COR-L47 (cell line): Measurements from ENCODE around the gene SOS1.
"Not testable (repeated sequence)": the region's sequence is repeated elsewhere in the genome, so short reads cannot be mapped to it uniquely, and the experiment has no call there.

Experiments used
- DNase-seq: peaks from one replicate; lab custom pipeline; 2025; lab: John Stamatoyannopoulos, UW

Gene SOS1

DNA sequence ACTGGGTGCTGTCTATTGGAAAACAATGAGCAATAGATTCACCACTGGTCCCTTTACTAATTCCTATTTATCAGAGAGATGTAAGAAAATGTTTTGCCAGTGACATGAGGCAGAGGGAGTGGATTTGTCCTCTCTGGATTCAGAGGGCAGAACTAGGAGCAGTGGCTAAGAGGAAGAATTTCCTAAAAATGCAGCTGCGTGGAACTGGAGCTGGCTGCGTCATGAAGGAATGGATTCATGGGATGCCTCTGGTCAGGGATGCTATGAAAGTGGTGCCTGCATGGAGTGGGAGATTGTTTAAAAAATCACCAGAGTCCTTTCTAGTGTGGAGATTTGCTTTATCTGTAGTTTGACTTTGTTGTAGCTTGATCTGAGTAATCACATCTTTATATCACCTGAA lies 152.8 kb downstream of the SOS1 start:
- DNase-seq = no peak

DNA sequence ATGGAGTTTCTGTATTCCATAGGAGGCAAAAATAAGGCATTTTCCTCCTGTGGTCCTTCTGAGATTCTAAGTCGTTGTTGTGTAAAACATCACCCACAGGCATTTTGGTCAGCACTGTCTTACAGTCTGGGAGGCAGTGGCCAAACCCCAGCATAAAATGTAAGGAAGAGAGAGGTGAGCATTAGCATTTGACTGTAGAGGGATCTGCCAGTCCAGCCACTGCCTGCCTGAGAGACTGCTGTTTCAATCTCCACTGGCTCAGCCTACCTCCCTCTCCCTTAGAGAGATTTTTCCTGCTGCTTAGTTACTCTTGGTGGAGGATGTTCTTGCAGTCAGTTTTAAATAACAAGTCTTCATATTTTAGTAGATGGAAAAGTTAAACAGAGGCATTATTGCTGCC lies 154.2 kb downstream of the SOS1 start:
- no peak for DNase-seq

DNA sequence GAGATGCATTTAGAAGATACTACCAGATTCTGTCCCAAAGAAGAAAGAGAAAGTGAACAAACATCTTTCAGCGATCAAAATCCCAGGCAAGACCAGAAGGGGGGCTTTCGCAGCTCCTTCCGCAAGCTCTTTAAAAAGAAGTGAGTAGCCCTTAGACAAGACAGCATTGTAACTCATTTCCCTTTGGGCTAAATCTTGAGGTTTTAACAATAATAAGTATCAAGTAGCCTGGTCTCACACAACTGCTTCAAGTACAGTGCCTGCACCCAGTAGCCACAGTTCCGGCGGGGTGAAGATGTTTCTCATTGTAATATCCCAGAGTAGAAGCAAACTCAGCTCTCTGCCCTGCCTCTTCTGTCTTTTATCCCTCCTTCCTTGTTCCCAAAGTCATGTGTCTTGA lies 154.8 kb downstream of the SOS1 start:
- no peak for DNase-seq

DNA sequence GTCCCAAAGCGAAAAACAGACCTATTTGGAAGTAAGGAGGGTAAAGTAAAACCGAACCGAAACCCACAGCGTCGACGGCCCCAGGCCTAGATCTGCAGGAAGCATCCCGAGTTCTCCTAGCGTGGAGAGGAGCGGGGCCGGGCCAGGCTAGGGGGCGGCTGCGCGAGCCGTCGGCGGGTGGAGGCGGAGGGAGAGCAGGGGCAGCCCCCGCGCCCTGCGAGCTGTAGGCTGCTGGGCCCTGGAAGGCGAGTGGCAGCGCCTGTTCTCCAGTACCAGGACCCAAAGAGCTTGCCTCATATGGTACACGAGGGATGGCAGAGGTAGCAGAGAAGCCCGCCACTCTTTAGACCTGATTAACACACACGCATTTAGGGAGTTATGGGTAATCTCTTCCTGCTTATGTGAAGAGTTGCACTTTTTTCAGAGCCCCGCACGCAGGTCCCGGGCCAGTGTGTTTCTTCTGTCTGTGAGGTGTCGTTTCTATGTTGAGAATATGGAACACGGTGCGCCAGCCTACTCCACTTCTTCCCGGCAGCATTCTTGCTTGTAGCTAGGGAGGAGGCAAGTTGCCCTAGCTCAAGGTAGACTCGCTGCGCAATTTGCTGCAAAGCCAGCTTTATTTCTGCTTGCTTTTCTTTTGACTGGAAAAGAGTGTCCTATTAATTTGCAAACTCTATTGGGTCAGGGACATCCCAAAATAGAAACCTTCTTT lies 160.1 kb downstream of the SOS1 start:
- no peak for DNase-seq

DNA sequence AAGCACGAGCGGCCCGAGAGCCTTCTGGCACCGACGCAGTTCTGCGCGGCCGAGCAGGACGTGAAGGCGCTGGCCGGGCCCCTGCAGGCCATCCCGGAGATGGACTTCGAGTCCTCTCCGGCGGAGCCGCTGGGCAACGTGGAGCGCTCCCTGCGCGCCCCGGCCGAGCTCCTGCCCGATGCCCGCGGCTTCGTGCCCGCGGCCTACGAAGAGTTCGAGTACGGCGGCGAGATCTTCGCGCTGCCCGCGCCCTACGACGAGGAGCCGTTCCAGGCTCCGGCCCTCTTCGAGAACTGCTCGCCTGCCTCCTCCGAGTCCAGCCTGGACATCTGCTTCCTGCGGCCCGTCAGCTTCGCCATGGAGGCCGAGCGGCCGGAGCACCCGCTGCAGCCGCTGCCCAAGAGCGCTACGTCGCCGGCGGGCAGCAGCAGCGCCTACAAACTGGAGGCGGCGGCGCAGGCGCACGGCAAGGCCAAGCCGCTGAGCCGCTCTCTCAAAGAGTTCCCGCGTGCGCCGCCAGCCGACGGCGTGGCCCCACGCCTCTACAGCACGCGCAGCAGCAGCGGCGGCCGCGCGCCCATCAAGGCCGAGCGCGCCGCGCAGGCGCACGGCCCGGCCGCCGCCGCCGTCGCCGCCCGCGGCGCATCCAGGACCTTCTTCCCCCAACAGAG lies 160.8 kb downstream of the SOS1 start:
- no peak for DNase-seq

DNA sequence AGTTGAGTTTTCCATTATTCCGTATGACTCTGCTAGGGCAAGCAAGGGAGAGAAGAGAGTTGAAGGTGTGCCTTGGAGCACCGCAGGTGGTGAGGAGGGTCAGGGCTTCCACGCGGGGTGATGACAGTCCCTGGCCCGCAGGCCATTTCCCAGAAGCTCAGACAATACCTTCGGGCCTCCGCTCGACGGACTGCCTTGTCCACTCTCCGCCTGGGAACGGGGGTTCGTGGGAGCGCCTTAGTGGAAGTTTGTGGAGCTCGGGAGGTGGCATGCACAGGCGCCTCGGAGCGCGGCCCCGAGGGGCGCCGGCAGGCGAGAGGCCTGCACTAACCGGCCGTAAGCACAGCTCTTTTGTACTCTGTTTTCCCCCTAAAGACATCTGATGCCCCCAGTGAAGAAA lies 161.4 kb downstream of the SOS1 start:
- DNase-seq = no peak

DNA sequence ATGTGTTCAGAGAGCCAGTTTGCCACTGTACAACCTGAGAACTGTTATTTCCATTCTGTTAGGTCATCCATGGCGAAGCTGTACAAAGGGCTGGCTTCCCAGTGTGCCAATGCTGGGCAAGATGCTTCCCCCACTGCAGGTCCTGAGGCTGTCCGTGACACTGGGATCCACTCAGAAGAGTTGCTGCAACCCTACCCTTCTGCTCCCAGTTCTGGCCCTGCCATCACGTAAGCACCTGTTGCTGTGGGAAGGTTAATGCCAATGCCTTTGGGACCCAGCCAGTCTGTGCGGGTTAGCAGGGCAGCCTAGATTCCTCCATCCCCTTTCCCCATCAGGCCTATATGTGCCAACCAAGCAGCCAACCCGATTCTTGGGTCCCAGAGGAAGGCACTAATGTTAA lies 162.9 kb downstream of the SOS1 start:
- no peak for DNase-seq

DNA sequence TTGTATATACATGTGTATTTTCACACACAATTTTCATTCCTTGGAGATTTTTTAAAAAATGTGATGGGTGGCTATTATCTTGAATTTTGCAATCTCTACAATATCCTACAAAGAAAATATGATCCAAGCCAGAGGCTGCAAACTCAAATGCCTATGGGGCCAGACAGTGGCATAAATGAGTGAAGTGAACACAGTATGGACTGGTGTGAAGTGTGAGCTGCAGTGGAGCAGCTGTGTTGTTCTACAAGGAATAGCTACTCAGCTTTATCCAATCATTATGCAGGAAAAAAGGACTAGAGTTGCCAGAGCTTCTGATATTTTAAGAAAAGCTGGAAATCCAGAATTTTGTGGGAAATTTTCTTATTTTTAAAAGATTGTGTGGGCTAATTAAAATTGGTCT lies 169.1 kb downstream of the SOS1 start:
- DNase-seq = no peak

DNA sequence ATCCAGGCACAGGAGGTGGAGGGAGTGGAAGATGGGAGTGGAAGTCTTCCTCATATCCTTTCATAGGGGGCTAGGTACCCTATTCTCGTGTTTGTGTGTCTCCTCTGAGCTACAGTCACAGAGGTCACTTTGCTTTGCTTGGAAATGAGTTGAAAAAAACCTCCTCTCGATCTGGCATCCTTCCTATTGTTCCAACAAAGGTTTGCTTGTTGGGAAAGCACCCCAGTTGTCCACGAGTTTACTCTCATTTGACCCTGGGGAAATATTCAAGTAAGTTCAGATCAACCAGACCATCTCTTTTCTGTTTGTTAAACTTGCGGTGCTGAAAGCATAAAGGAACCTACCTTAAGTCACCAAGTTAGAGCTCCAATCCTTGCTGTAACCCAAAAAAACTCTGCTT lies 171.9 kb downstream of the SOS1 start:
- no peak for DNase-seq

DNA sequence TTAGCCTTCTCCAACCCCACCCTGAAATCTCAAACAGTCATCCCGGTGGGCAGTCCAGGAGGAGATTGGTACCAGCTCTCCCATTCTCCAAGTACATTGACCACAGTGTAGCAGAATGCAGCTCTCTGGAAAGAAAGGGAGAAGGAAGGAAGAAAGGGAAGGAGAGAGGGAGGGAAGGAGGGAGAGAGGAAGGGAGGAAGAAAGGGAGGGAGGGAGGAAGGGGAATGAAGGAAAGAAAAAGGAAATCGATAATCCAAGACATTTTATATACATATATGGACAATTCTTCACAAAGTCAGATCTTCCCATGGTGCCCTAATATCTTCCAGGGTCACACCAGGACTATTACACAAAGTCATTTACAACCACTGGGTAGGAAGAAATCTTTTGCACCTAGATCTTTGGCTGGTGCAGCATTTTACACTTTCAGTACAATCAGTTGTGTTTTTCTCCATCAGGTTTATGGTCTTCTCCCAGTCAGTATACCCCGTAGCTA lies 172.4 kb downstream of the SOS1 start:
- DNase-seq = no peak

DNA sequence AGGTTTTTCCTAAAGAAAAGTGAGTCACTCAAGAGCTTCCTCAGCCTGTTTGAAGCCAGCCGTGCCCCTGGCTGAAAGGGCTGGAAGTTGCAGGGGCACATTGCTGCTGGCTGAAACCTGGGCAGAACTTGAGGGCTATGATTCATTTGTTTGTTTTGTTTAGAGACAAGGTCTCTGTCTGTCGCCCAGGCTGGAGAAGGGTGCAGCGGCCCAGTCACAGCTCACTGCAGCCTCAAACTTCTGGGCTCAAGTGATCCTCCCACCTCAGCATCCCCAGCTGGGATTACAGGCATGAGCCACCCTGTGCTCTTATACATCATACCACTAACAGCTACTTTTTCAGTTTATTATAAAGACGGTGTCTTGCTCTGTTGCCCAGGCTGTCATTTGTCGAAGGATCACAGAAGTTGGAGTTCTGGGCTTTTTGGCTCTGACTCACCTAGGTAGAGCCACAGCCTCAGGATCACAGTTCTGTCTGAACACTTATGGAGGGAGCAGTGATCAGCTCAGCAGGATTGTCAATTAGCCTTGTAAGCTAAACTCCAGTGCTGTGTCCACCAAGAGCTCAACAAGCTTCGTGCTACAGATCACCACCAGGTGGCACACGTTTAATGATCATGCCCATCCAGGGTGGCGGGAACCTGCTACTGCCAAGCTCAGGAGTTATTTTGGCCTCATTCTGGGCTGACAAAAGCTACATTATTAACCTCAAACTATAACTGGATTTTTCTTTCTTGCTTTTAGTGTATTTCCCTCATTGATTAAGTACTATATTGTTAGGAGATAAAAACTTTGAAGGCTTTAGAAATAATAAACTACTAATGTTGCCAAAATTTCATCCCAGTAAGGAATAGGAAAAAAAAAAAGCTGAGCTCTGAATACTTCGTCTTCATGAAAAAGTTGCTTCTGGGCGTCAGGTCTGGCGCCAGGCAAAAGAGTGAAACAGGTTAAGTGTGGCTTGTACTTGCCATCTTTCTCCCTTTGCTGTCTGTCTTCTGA lies 173.3 kb downstream of the SOS1 start:
- DNase-seq = peak; percentile 64

DNA sequence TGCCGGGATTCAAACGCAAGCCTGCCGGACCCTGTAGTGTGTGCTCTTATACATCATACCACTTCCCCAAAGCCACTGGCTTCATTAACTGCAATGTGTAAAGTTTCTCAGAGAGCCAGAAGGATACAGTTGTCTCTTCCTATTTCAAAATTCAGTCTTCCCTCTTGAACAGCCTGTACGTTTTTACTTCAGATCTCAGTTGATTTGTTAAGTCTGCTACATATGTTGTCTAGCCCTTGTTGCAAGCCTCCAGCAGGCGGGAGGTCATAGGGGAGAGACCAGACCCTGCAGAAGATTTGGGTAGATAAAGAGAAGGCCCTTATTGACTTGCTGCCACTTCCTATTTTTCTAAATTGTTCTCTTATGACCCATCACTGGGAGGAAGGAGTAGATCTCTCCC lies 174.9 kb downstream of the SOS1 start:
- DNase-seq = no peak

DNA sequence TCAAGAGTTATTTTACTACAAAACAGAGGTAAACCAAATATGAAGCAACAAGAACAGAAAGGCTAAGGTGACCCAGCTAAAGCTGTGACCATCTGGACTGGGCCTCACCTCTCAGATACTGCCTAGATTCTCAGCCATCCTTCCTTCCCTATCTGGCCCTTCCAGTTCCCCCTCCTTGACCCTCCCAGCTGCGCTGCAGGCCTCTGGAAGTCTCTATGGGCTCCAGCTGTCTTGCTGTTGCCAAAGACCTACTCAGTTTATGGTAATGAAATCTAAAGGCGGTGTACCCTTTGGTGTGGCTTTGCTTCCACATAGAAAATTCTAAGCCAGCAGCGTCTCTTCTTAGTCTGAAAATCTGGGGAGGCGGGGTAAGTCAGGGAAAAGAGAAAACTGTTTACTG lies 175.5 kb downstream of the SOS1 start:
- DNase-seq = no peak

DNA sequence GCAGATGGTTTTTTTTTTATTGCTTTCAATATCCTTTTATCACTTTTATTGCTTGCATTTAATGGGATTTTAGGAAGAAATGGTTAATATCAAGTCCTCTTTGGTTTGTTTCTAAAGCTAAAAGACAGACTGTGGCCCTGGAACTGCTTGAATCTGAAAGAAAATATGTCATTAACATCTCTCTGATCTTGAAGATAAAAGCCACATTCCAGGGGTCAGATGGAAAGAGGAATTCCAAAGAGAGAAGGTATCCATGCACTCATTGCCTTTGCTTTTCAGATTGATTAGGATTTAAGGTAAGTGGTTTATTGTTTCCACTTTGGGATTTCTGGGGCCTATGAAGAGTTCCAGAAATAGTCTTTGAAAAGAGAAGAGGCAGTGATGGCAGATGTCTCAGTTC lies 177.1 kb downstream of the SOS1 start:
- DNase-seq = no peak

DNA sequence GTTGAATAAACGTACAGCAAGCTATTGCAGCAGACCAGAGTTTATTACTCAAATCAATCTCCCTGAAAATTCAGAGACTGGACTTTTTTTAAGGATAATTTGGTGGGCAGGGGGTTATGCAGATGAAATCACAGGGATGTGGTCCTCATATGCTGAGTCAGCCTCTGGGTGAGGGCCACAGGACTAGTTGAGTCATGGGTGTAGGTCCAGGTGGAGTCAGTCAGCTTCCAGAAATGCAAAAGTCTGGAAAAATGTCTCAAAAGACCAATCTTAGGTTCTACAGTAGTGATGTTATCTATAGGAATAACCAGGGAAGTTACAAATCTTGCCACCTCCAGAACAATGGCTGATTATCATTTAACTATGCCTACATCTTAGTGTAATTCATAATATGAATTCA lies 180.1 kb downstream of the SOS1 start:
- no peak for DNase-seq

DNA sequence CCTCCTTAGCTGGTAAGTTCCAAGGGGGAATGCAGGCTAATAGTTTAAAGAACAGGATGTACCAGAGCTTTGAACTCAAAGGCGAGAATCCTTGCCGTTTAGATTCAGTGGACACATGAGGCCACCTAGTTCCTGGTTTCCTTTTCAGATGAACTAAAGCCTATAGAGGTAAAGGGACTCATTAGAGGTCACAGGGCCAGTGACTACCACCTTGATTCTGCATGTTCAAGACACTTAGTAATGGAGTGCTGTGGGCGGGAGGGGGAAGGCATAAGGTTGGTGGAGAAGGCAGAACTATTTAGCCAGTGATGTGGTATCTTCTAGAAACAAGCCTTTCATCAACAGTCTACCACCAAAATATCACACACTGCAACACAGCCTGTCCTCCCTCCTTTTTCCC lies 183.3 kb downstream of the SOS1 start:
- DNase-seq = no peak

DNA sequence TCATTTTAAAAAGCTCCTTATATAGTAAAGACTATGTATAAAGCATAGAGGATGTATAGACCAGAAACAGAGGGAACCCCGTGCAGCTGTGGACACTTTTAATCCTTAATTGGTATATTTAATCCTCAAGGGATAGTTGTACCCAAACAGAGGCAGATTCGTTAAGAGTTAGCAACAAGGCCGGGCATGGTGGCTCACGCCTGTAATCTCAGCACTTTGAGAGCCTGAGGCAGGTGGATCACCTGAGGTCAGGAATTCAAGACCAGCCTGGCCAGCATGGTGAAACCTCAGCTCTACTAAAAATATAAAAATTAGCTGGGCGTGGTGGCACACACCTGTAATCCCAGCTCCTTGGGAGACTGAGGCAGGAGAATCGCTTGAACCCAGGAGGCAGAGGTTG lies 184.3 kb downstream of the SOS1 start:
- not testable (repeated sequence) for DNase-seq

DNA sequence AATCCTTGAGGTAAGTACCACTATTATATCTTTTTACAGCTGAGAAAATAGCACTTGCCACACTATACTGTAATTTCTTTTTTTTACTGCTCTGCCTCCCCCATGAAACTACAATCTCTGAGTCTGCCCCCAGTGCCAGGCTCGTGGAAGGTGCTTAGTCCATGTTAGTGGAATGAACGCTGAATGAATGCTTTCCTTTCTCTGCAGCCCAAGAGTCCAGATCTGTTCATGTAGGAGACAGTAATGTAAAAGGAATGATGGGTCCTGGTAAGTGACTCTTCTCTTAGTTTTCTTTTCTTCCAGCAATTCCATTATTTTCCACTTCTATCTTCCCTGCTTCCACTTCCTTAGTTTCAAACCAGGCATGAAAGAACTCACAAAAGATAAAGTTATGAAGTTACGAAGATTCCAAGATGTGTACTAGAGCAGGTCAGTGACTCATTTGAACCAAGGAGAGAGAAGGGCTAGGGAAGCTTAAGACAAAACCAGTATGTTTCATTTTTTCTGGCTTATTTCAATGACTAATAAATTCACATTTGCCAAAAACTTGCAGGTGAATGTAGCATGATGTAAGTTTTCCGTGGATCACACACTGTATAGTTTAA lies 185.2 kb downstream of the SOS1 start:
- no peak for DNase-seq

DNA sequence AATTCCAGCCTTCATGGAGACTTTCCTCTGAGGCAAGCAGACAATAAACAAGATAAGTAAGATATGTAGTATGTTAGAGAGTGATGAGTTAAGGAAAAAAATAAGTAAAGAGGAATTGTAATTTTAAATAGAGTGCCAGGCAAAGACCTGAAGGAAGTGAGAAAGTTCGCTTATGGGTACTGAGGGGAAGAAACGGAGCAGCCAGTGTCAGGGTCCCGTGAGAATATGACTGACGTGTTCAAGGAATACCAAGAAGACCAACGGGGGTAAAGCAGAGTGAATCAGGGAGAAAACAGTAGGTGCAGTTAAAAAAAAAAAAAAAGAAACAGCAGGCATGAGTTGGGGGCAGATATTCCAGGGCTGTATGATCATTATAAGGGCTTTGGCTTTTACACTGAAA lies 186.1 kb downstream of the SOS1 start:
- DNase-seq = no peak

DNA sequence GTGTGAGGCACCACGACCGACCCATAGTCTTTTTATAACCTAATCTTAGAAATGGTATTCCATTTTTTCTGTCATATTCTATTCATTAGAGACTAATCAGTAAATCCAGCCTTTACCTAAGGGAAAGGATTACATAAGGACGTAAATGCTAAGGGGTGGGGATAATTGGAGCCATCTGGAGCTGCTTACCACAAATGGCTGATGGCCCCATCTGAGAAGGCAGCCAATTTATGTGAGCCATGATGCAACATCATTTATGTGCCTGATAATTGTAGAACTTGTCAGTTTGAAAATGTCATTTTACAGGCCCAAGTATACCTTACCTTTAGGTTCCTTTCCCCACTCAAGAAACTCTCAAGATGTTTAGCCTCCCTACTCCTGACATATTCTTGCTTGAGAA lies 187.2 kb downstream of the SOS1 start:
- no peak for DNase-seq

DNA sequence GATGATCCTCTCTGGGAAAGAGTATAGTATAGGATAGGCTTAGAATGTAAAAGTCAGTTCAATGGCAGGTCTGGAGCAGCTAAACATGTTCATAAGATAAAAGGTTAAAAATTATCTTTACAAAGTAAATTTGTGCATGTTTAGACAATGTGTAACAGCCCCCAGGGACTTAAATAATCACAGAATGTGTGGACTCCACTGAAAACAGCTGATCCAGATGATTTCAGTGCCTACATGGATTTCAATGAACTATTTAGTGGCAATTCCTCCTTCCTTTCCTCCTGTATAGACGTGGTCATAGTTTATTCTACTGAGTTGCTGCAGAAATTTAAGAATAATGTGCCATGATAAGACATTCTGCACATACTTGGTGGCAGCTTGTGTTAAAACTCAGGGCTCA lies 188.3 kb downstream of the SOS1 start:
- DNase-seq = no peak
